Glomerular visceral epithelial cell (primary cell): ENCODE data around the gene NFAT5.

ENCODE experiments used
- DNase-seq: peaks from one replicate; pipeline ENCODE4 v3.0.0-alpha.2; 2016; ENCODE audit errors: extremely low spot score

Gene NFAT5

GRCh38 chr16:69644790-69645189 is 79.0 kb downstream of the NFAT5 start:
- no peak for DNase-seq

GRCh38 chr16:69647020-69647419 is 81.3 kb downstream of the NFAT5 start:
- DNase-seq: no peak

- DNase-seq: no peak
These were observed 85.5 kb downstream of the NFAT5 start for GRCh38 chr16:69651217-69651616.

GRCh38 chr16:69654280-69654931 is 88.6 kb downstream of the NFAT5 start:
- no peak for DNase-seq

GRCh38 chr16:69660166-69660565 is 94.4 kb downstream of the NFAT5 start:
- no peak for DNase-seq

GRCh38 chr16:69662901-69663300 is 97.1 kb downstream of the NFAT5 start:
- DNase-seq: no peak

GRCh38 chr16:69663846-69664245 is 98.1 kb downstream of the NFAT5 start:
- DNase-seq: no peak

- DNase-seq: no peak
These were observed 103.8 kb downstream of the NFAT5 start for GRCh38 chr16:69669577-69669976.

GRCh38 chr16:69672315-69672997 is 106.7 kb downstream of the NFAT5 start:
- DNase-seq: no peak

- DNase-seq: no peak
These were observed 107.4 kb downstream of the NFAT5 start for GRCh38 chr16:69672998-69673713.

GRCh38 chr16:69680358-69680757 is 114.6 kb downstream of the NFAT5 start:
- DNase-seq: no peak

- DNase-seq: no peak
These were observed 122.8 kb downstream of the NFAT5 start for GRCh38 chr16:69688589-69688988.

GRCh38 chr16:69691980-69692911 is 126.5 kb downstream of the NFAT5 start:
- no peak for DNase-seq

- no peak for DNase-seq
These were observed 128.2 kb downstream of the NFAT5 start for GRCh38 chr16:69693916-69694315.

- DNase-seq: no peak
These were observed 132.6 kb downstream of the NFAT5 start for GRCh38 chr16:69698404-69698803.

- DNase-seq: no peak
These were observed 134.1 kb downstream of the NFAT5 start for GRCh38 chr16:69699915-69700314.

- DNase-seq: no peak
These were observed 135.7 kb downstream of the NFAT5 start for GRCh38 chr16:69701452-69701851.

- no peak for DNase-seq
These were observed 136.1 kb downstream of the NFAT5 start for GRCh38 chr16:69701866-69702265.

- DNase-seq: no peak
These were observed 137.9 kb downstream of the NFAT5 start for GRCh38 chr16:69703638-69704037.

- no peak for DNase-seq
These were observed 140.6 kb downstream of the NFAT5 start for GRCh38 chr16:69706256-69706974.

GRCh38 chr16:69706975-69707340 is 141.2 kb downstream of the NFAT5 start:
- DNase-seq: no peak
